ENCODE results near the gene NR2F1. TPM values are rescaled to one million over a fixed set of nuclear protein-coding genes. Genes with fewer than 3 reads are reported as not detected.

Gene NR2F1
- total RNA-seq, 4 donors from 2014 or later: 25.8 to 43.3 (median 37.5) TPM

- Histone ChIP-seq H3K4me3 (replicated peaks in 1 of 3) (no peak overlapping the region), H3K4me1 (no peaks in the 10 kb centered on the region), H3K27ac (no peak overlapping the region), H3K36me3 (no peaks in the 10 kb centered on the region), H3K9me3 (no peaks in the 10 kb centered on the region), H3K27me3 (no peaks in the 10 kb centered on the region)
- TF ChIP-seq POLR2A (IDR thresholded peaks at IDR 0.05) (no peak), CTCF (IDR thresholded peaks at IDR 0.05) (no peak)
- DNase-seq: no peak
- intact Hi-C loops (cut with DNase I): no loop called here
Measured at GRCh38 chr5:93635991-93636390, 53.0 kb downstream of the NR2F1 start.

GRCh38 chr5:93636837-93637236 lies 53.8 kb downstream of the NR2F1 start:
- no peak for DNase-seq
- intact Hi-C loops (cut with DNase I): no loop called here
- Histone ChIP-seq H3K27ac (no peak overlapping the region), H3K27me3 (no peaks in the 10 kb centered on the region), H3K9me3 (no peaks in the 10 kb centered on the region), H3K4me3 (replicated peaks in 1 of 3) (no peak overlapping the region), H3K4me1 (no peaks in the 10 kb centered on the region), H3K36me3 (no peaks in the 10 kb centered on the region)
- 85 to 88% methylated on average over 1 of the region's 1 CpG for WGBS, 2 donors
- no peak for TF ChIP-seq POLR2A (IDR thresholded peaks at IDR 0.05)
- no peak for TF ChIP-seq CTCF (IDR thresholded peaks at IDR 0.05)

GRCh38 chr5:93637697-93638096 lies 54.7 kb downstream of the NR2F1 start:
- H3K27ac ChIP-seq: no peak overlapping the region
- DNase-seq: no peak
- no peaks in the 10 kb centered on the region for H3K9me3 ChIP-seq
- intact Hi-C loops (cut with DNase I): no loop called here
- TF ChIP-seq CTCF (IDR thresholded peaks at IDR 0.05): no peak
- no peak for TF ChIP-seq POLR2A (IDR thresholded peaks at IDR 0.05)
- no peaks in the 10 kb centered on the region for H3K27me3 ChIP-seq
- no peaks in the 10 kb centered on the region for H3K4me1 ChIP-seq
- no peak overlapping the region for H3K4me3 ChIP-seq (replicated peaks in 1 of 3)
- WGBS, 2 donors: 78 to 92% methylated on average over 2 of the region's 2 CpGs
- H3K36me3 ChIP-seq: no peaks in the 10 kb centered on the region

- H3K27ac ChIP-seq: no peak overlapping the region
- H3K36me3 ChIP-seq: no peaks in the 10 kb centered on the region
- intact Hi-C loops (cut with DNase I): no loop called here
- 99 to 100% methylated on average over 3 of the region's 3 CpGs for WGBS, 2 donors
- no peaks in the 10 kb centered on the region for H3K27me3 ChIP-seq
- no peak overlapping the region for H3K4me3 ChIP-seq (replicated peaks in 1 of 3)
- no peaks in the 10 kb centered on the region for H3K9me3 ChIP-seq
- no peak for DNase-seq
- no peaks in the 10 kb centered on the region for H3K4me1 ChIP-seq
- TF ChIP-seq CTCF (IDR thresholded peaks at IDR 0.05) (no peak), POLR2A (IDR thresholded peaks at IDR 0.05) (no peak)
Measured at GRCh38 chr5:93642526-93642925, 59.5 kb downstream of the NR2F1 start.

MicroRNAs within 50 kb of the gene (microRNA counts, 767-probe panel; counts per million panel counts)
- 0 counts per million in 2 donors for microRNA hsa-miR-2277-3p
- 0 counts per million in 2 donors for microRNA hsa-miR-2277-5p

Other genes with a start within 250 kb of the NR2F1 start
- 10 to 100 TPM in 2 of 4 donors, 1 to 10 TPM in 2; 4.1 to 13.8 (median 10.1) TPM for gene NR2F1-AS1, start 2.0 kb upstream of the NR2F1 start, total RNA-seq
- gene POU5F2, start 158.4 kb downstream of the NR2F1 start, total RNA-seq: 1 to 10 TPM; 4.7 to 9.4 (median 6.0) TPM

All from thyroid gland (tissue), 4 donors.